GM12801 (cell line): ENCODE results near the gene CADM1.

Source experiments
- CTCF ChIP-seq: IDR thresholded peaks from one replicate; pipeline ENCODE4 v1.5.1; 2011; ENCODE audit warnings: control low read depth; ENCODE audit not compliant: insufficient read length; ENCODE audit errors: extremely low read depth

Gene CADM1

DNA sequence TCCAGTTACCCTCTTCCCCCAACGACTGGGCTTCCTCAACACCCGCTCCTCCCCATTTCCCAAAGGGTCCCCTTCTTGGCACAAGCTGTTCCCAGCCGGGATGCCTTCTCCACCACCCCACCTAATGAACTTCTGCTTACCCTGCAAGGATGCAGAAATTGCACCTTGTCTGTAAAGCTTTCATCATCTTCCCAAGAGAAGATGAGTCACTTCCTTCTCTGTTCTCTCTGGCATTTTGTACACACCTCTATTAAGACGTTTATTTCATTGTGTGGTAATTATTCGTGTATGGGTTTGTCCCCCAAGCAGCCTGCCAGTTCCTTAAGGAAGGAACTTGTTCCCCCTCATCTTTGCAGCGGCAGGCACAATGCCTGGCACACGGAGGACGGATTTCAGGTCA is 351.1 kb downstream of the CADM1 start:
- TF ChIP-seq CTCF: no peak

- no peak for TF ChIP-seq CTCF
Observed at GRCh38 chr11:115151010-115151409, 353.2 kb downstream of the CADM1 start.

- no peak for TF ChIP-seq CTCF
Observed at GRCh38 chr11:115148691-115149090, 355.5 kb downstream of the CADM1 start.

- no peak for TF ChIP-seq CTCF
Observed at GRCh38 chr11:115148101-115148500, 356.1 kb downstream of the CADM1 start.

DNA sequence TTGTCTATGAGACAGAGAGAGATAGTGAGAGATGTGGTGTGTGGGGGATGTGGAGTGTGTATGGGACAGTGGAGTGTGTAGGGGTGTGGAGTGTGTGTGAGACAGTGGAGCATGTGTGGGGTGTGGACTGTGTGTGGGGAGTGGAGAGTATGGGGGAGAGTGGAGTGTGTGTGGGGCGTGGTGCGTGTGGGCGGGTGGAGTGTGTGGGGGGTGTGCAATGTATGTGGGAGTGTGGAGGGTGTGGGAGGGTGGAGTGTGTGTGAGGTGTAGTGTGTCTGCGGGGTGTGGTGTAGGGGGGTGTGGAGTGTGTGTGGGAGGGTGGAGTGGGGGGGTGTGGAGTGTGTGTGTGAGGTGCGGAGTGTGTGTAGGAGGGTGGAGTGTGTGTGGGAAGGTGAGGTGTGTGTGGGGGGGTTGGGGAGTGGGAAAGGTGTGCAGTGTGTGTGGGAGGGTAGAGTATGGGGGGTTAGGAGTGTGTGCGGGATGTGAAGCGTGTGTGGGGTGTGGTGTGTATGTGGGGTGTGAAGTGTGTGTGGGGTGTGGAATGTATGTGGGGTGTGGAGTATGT is 356.9 kb downstream of the CADM1 start:
- no peak for TF ChIP-seq CTCF

DNA sequence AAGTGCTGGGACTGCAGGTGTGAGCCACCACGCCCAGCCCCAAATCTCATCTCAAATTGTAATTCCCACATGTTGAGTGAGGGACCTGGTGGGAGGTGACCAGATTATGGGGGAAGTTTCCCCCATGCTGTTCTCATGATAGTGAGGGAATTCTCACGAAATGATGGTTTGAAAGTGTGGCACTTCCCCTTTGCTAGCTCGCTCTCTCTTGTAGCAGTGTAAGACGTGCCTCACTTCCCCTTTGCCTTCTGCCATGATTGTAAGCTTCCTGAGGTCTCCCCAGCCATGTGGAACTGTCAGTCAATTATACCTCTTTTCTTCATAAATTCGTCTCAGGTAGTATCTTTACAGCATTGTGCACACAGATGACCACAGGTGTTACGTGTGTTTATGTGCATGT is 357.8 kb downstream of the CADM1 start:
- TF ChIP-seq CTCF: no peak

- TF ChIP-seq CTCF: no peak
Observed at GRCh38 chr11:115145324-115145723, 358.9 kb downstream of the CADM1 start.
